ENCODE results near the gene ITGB8. TPM values are rescaled to one million over a fixed set of nuclear protein-coding genes. Genes with fewer than 3 reads are reported as not detected.

ITGB8 gene
- total and polyA plus RNA-seq, 9 of the 15 experiments (the other 6 are each of a cell fraction or from before 2014, with no cell fraction given), result under 0.01 to 0.03 (median 0.02) TPM; not detected in 6

DNA sequence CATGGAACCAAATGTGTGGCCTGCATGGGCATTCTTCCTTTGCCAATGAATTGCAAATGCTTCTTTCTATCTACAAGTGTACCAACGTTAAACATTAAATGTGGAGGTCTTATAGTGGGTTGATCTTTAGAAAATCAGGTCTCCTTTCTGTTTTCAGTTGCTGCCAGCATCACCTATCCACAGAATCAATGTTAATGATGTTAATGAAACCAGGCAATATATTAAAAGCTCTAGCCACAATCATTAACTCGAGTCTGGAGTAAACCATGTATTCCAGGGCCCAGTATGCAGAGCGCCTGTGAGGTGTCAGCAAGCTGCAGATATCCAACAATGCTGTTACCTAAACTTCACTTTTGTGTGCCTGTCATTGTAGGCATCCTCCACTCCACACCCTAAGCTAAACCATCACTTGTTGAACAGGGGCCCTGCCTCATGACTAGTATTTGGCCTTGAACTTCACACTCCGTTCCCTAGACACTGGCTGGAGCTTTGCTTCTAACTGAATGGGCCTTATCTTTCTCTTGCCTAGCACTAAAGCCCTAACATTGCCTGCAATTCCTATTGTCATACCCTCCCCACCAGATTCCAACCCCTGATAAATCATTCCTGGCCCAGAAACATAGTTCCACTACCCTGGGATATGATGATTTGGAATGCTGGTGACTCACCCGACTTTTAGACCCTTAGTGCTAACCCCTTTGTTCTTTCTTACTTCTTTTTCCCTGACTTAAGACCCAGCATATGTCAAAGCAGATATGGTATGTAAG lies 24.3 kb upstream of the ITGB8 start (continued):
- TF ChIP-seq SIRT6 (IDR thresholded peaks at IDR 0.05; ENCODE audit: low read depth, low read length), result no peak
- peak; percentile 4; the same call in 1 of the 2 replicates for TF ChIP-seq EP300 (IDR thresholded peaks at IDR 0.05; ENCODE audit: low read length)
- peak in 1 of 2 experiments; percentile 55; a peak in 2 of 4 replicates for TF ChIP-seq HDAC1 (IDR thresholded peaks at IDR 0.05)
- TF ChIP-seq, protein P1, sequence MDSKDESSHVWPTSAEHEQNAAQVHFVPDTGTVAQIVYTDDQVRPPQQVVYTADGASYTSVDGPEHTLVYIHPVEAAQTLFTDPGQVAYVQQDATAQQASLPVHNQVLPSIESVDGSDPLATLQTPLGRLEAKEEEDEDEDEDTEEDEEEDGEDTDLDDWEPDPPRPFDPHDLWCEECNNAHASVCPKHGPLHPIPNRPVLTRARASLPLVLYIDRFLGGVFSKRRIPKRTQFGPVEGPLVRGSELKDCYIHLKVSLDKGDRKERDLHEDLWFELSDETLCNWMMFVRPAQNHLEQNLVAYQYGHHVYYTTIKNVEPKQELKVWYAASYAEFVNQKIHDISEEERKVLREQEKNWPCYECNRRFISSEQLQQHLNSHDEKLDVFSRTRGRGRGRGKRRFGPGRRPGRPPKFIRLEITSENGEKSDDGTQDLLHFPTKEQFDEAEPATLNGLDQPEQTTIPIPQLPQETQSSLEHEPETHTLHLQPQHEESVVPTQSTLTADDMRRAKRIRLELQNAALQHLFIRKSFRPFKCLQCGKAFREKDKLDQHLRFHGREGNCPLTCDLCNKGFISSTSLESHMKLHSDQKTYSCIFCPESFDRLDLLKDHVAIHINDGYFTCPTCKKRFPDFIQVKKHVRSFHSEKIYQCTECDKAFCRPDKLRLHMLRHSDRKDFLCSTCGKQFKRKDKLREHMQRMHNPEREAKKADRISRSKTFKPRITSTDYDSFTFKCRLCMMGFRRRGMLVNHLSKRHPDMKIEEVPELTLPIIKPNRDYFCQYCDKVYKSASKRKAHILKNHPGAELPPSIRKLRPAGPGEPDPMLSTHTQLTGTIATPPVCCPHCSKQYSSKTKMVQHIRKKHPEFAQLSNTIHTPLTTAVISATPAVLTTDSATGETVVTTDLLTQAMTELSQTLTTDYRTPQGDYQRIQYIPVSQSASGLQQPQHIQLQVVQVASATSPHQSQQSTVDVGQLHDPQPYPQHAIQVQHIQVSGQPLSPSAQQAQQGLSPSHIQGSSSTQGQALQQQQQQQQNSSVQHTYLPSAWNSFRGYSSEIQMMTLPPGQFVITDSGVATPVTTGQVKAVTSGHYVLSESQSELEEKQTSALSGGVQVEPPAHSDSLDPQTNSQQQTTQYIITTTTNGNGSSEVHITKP (IDR thresholded peaks at IDR 0.05; ENCODE audit: partially characterized antibody), result peak; percentile 57
- TF ChIP-seq, protein P2, sequence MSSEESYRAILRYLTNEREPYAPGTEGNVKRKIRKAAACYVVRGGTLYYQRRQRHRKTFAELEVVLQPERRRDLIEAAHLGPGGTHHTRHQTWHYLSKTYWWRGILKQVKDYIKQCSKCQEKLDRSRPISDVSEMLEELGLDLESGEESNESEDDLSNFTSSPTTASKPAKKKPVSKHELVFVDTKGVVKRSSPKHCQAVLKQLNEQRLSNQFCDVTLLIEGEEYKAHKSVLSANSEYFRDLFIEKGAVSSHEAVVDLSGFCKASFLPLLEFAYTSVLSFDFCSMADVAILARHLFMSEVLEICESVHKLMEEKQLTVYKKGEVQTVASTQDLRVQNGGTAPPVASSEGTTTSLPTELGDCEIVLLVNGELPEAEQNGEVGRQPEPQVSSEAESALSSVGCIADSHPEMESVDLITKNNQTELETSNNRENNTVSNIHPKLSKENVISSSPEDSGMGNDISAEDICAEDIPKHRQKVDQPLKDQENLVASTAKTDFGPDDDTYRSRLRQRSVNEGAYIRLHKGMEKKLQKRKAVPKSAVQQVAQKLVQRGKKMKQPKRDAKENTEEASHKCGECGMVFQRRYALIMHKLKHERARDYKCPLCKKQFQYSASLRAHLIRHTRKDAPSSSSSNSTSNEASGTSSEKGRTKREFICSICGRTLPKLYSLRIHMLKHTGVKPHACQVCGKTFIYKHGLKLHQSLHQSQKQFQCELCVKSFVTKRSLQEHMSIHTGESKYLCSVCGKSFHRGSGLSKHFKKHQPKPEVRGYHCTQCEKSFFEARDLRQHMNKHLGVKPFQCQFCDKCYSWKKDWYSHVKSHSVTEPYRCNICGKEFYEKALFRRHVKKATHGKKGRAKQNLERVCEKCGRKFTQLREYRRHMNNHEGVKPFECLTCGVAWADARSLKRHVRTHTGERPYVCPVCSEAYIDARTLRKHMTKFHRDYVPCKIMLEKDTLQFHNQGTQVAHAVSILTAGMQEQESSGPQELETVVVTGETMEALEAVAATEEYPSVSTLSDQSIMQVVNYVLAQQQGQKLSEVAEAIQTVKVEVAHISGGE (CRISPR knock-in tag; IDR thresholded peaks at IDR 0.05), result no peak
- no peak for TF ChIP-seq BRF1 (IDR thresholded peaks at IDR 0.05; ENCODE audit: borderline replicate concordance, extremely low read depth, insufficient read length)
- TF ChIP-seq, protein P3, sequence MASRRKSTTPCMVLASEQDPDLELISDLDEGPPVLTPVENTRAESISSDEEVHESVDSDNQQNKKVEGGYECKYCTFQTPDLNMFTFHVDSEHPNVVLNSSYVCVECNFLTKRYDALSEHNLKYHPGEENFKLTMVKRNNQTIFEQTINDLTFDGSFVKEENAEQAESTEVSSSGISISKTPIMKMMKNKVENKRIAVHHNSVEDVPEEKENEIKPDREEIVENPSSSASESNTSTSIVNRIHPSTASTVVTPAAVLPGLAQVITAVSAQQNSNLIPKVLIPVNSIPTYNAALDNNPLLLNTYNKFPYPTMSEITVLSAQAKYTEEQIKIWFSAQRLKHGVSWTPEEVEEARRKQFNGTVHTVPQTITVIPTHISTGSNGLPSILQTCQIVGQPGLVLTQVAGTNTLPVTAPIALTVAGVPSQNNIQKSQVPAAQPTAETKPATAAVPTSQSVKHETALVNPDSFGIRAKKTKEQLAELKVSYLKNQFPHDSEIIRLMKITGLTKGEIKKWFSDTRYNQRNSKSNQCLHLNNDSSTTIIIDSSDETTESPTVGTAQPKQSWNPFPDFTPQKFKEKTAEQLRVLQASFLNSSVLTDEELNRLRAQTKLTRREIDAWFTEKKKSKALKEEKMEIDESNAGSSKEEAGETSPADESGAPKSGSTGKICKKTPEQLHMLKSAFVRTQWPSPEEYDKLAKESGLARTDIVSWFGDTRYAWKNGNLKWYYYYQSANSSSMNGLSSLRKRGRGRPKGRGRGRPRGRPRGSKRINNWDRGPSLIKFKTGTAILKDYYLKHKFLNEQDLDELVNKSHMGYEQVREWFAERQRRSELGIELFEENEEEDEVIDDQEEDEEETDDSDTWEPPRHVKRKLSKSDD (conservative IDR thresholded peaks at IDR 0.05; ENCODE audit: low read length), result no peak
- no peak for TF ChIP-seq CHD2 (IDR thresholded peaks at IDR 0.05; ENCODE audit: low read depth, low read length)
- TF ChIP-seq HDAC8 (tag; IDR thresholded peaks at IDR 0.05), result no peak
- no peak for TF ChIP-seq ZNF224 (CRISPR knock-in tag; IDR thresholded peaks at IDR 0.05)
- no peak for TF ChIP-seq HMG20A (CRISPR knock-in tag; conservative IDR thresholded peaks at IDR 0.05)
- no peak for TF ChIP-seq BHLHE40 (IDR thresholded peaks at IDR 0.05; ENCODE audit: low read length)
- no peak for TF ChIP-seq ZNF77 (CRISPR knock-in tag; IDR thresholded peaks at IDR 0.05)
- TF ChIP-seq, protein P4, sequence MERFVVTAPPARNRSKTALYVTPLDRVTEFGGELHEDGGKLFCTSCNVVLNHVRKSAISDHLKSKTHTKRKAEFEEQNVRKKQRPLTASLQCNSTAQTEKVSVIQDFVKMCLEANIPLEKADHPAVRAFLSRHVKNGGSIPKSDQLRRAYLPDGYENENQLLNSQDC (CRISPR knock-in tag; IDR thresholded peaks at IDR 0.05), result no peak
- TF ChIP-seq, protein P5, sequence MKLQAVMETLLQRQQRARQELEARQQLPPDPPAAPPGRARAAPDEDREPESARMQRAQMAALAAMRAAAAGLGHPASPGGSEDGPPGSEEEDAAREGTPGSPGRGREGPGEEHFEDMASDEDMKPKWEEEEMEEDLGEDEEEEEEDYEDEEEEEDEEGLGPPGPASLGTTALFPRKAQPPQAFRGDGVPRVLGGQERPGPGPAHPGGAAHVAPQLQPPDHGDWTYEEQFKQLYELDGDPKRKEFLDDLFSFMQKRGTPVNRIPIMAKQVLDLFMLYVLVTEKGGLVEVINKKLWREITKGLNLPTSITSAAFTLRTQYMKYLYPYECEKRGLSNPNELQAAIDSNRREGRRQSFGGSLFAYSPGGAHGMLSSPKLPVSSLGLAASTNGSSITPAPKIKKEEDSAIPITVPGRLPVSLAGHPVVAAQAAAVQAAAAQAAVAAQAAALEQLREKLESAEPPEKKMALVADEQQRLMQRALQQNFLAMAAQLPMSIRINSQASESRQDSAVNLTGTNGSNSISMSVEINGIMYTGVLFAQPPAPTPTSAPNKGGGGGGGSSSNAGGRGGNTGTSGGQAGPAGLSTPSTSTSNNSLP (IDR thresholded peaks at IDR 0.05; ENCODE audit: borderline replicate concordance, low read depth, low read length), result no peak
